ENCODE data around the gene MYH6. TPM values are rescaled to one million over a fixed set of nuclear protein-coding genes. Genes with fewer than 3 reads are reported as not detected.

Gene MYH6
- polyA plus RNA-seq, 3 donors = not detected

DNA sequence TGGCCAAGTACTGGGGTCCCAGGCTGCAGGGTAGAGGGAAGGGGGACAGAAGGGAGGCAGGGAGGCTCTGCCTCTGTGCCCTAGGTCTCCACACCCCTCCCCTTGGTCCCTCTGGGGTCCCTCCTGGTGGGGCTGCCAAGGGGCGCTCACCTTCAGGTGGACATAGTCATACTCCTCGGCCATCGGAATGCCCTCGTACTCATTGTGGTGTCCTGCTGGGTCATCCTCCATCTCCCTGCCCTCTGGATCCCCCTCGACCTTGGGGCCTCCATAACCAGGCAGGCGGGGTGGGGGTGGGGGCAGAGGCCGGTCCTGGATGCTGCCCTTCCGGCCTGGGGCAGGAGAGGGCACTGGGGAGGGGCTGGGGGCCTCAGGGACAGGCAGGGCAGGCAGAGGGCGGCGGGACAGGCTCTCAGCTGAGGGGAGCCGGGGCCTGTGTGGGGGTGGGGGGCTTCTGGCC is 48.9 kb downstream of the MYH6 start:
- WGBS (ENCODE audit: insufficient coverage) = 100% methylated on average over 1 of the region's 11 CpGs
- DNase-seq = no peak
- no peak overlapping the region for H2AFZ ChIP-seq (ENCODE audit: insufficient read depth, low read depth, low read length, poor library complexity, severe bottlenecking)
- no peaks in the 10 kb centered on the region for H3K9me3 ChIP-seq (replicated peaks in 1 of 2; ENCODE audit: control insufficient read depth in 1 of 2, insufficient read depth in 1 of 2, low read length in 2 of 2)
- peaks cover 8 to 36% of the 10 kb centered on the region in 2 donors for H3K27me3 ChIP-seq (ENCODE audit: control insufficient read depth in 2 of 2, insufficient read depth in 2 of 2, low read length in 2 of 2)
- no peak overlapping the region for H3K27ac ChIP-seq (ENCODE audit: low read depth in 1 of 2, low read length in 2 of 2)
- no peak for TF ChIP-seq CTCF (IDR thresholded peaks at IDR 0.05)
- H3K4me3 ChIP-seq (replicated peaks in 1 of 3; ENCODE audit: low read depth in 2 of 3, low read length in 3 of 3) = no peak overlapping the region
- H3K27ac Mint-ChIP-seq = no peak overlapping the region
- no peak overlapping the region for H3K9ac ChIP-seq (ENCODE audit: insufficient read depth, low read length, poor library complexity, severe bottlenecking)
- H3K4me2 ChIP-seq (replicated peaks; ENCODE audit: extremely low read depth, low read length, poor library complexity, severe bottlenecking) = no peak overlapping the region
- intact Hi-C loops (cut with micrococcal nuclease) = no loop called here
- no peaks in the 10 kb centered on the region for H3K79me2 ChIP-seq (ENCODE audit: insufficient read depth, low read length)
- no peaks in the 10 kb centered on the region for H3K36me3 Mint-ChIP-seq
- no peak overlapping the region for H3K4me3 Mint-ChIP-seq
- H3K27me3 Mint-ChIP-seq (ENCODE audit: low read depth in 3 of 3) = peaks cover 25 to 31% (median 30%) of the 10 kb centered on the region in 3 donors
- H3K4me1 Mint-ChIP-seq = no peaks in the 10 kb centered on the region
- no peaks in the 10 kb centered on the region for H3K36me3 ChIP-seq (replicated peaks in 1 of 2; ENCODE audit: control insufficient read depth in 1 of 2, insufficient read depth in 2 of 2, low read length in 2 of 2)
- H4K20me1 ChIP-seq (ENCODE audit: insufficient read depth, low read length) = no peaks in the 10 kb centered on the region
- no peaks in the 10 kb centered on the region for H3K4me1 ChIP-seq (ENCODE audit: control insufficient read depth in 1 of 2, insufficient read depth in 2 of 2, low read length in 2 of 2)
- peaks cover 0 to 3% (median 0%) of the 10 kb centered on the region in 7 donors for H3K9me3 Mint-ChIP-seq

GRCh38 chr14:23358553-23359166 is 49.4 kb downstream of the MYH6 start:
- H3K9ac ChIP-seq (ENCODE audit: insufficient read depth, low read length, poor library complexity, severe bottlenecking) = no peak overlapping the region
- Mint-ChIP-seq H3K4me3 (no peak overlapping the region), H3K36me3 (no peaks in the 10 kb centered on the region), H3K27ac (no peak overlapping the region), H3K27me3 (ENCODE audit: low read depth in 3 of 3) (peaks cover 25 to 30% (median 29%) of the 10 kb centered on the region in 3 donors), H3K4me1 (no peaks in the 10 kb centered on the region), H3K9me3 (peaks cover 0 to 4% (median 0%) of the 10 kb centered on the region in 7 donors)
- peaks cover 0 to 5% of the 10 kb centered on the region in 2 donors for H3K9me3 ChIP-seq (replicated peaks in 1 of 2; ENCODE audit: control insufficient read depth in 1 of 2, insufficient read depth in 1 of 2, low read length in 2 of 2)
- 95% methylated on average over 10 of the region's 12 CpGs for WGBS (ENCODE audit: insufficient coverage)
- no peak for DNase-seq
- no peak overlapping the region for H3K4me2 ChIP-seq (replicated peaks; ENCODE audit: extremely low read depth, low read length, poor library complexity, severe bottlenecking)
- no peaks in the 10 kb centered on the region for H3K79me2 ChIP-seq (ENCODE audit: insufficient read depth, low read length)
- no peak for TF ChIP-seq CTCF (IDR thresholded peaks at IDR 0.05)
- intact Hi-C loops (cut with micrococcal nuclease) = no loop called here
- no peaks in the 10 kb centered on the region for H3K4me1 ChIP-seq (ENCODE audit: control insufficient read depth in 1 of 2, insufficient read depth in 2 of 2, low read length in 2 of 2)
- no peak overlapping the region for H2AFZ ChIP-seq (ENCODE audit: insufficient read depth, low read depth, low read length, poor library complexity, severe bottlenecking)
- no peak overlapping the region for H3K4me3 ChIP-seq (replicated peaks in 1 of 3; ENCODE audit: low read depth in 2 of 3, low read length in 3 of 3)
- H3K36me3 ChIP-seq (replicated peaks in 1 of 2; ENCODE audit: control insufficient read depth in 1 of 2, insufficient read depth in 2 of 2, low read length in 2 of 2) = no peaks in the 10 kb centered on the region
- no peaks in the 10 kb centered on the region for H4K20me1 ChIP-seq (ENCODE audit: insufficient read depth, low read length)
- H3K27ac ChIP-seq (ENCODE audit: low read depth in 1 of 2, low read length in 2 of 2) = no peak overlapping the region
- peaks cover 9 to 36% of the 10 kb centered on the region in 2 donors for H3K27me3 ChIP-seq (ENCODE audit: control insufficient read depth in 2 of 2, insufficient read depth in 2 of 2, low read length in 2 of 2)
